ENCODE measurements around the gene SOX2.
A peak's percentile ranks its signal among the peaks of the same experiment; 100 is the strongest.

SOX2 gene

GRCh38 chr3:181711325-181712135, at the start of gene SOX2:
Gene SOX2 (plus strand): TSS chr3:181711925. CDS start chr3:181712361, 436 bp downstream.
- DNase-seq, result peak in 1 of 2 experiments; percentile 7

- DNase-seq, result no peak
These were observed 28.2 kb upstream of the SOX2 start for GRCh38 chr3:181683563-181683962.

- no peak for DNase-seq
These were observed 24.5 kb upstream of the SOX2 start for GRCh38 chr3:181687190-181687589.

- DNase-seq, result no peak
These were observed 24.0 kb upstream of the SOX2 start for GRCh38 chr3:181687731-181688130.

- DNase-seq, result no peak
These were observed 22.2 kb upstream of the SOX2 start for GRCh38 chr3:181689546-181689945.

- no peak for DNase-seq
These were observed 21.0 kb upstream of the SOX2 start for GRCh38 chr3:181690769-181691168.

- DNase-seq, result no peak
These were observed 19.8 kb upstream of the SOX2 start for GRCh38 chr3:181691901-181692300.

GRCh38 chr3:181692311-181693145, 19.2 kb upstream of the SOX2 start:
- no peak for DNase-seq

GRCh38 chr3:181693280-181693679, 18.4 kb upstream of the SOX2 start:
- DNase-seq, result no peak

- no peak for DNase-seq
These were observed 16.7 kb upstream of the SOX2 start for GRCh38 chr3:181694805-181695660.

- DNase-seq, result no peak
These were observed 15.8 kb upstream of the SOX2 start for GRCh38 chr3:181695661-181696491.

- no peak for DNase-seq
These were observed 15.0 kb upstream of the SOX2 start for GRCh38 chr3:181696626-181697230.

- no peak for DNase-seq
These were observed 13.3 kb upstream of the SOX2 start for GRCh38 chr3:181698263-181698954.

GRCh38 chr3:181699171-181699903, 12.4 kb upstream of the SOX2 start:
- no peak for DNase-seq

- DNase-seq, result peak in 1 of 2 experiments; percentile 53
These were observed 11.3 kb upstream of the SOX2 start for GRCh38 chr3:181700168-181701087.

- no peak for DNase-seq
These were observed 10.6 kb upstream of the SOX2 start for GRCh38 chr3:181701096-181701495.

GRCh38 chr3:181703601-181704420, 7.9 kb upstream of the SOX2 start:
- DNase-seq, result no peak

GRCh38 chr3:181704421-181705085, 7.2 kb upstream of the SOX2 start:
- no peak for DNase-seq
